Cardiac fibroblast (primary cell): Measurements from ENCODE around the gene EBP.

Experiments
- DNase-seq, 2 donors: peaks; one replicate each; pipeline versions ENCODE4 v3.0.0 to v3.0.0-alpha.2; 2010; ENCODE audit warnings: low read depth in 2 of 2
- H3K4me3 ChIP-seq, 2 donors: replicated peaks in 1 of 2; 1 replicate in 1 of 2; 2 replicates in 1 of 2; pipeline ENCODE4 v1.5.1; 2011; ENCODE audit warnings: low read depth in 2 of 2, low read length in 2 of 2, mild to moderate bottlenecking in 2 of 2, moderate library complexity in 1 of 2
- TF ChIP-seq, protein P1 (sequence below): IDR thresholded peaks from one replicate; pipeline ENCODE4 v1.5.1; 2011; ENCODE audit warnings: low read depth, mild to moderate bottlenecking, low read length, inconsistent platforms

The EBP gene

GRCh38 chrX:48475296-48475695, 46.3 kb upstream of the EBP start:
- H3K4me3 ChIP-seq: peak overlapping the region; percentile 80
- DNase-seq: no peak
- TF ChIP-seq, protein P1, sequence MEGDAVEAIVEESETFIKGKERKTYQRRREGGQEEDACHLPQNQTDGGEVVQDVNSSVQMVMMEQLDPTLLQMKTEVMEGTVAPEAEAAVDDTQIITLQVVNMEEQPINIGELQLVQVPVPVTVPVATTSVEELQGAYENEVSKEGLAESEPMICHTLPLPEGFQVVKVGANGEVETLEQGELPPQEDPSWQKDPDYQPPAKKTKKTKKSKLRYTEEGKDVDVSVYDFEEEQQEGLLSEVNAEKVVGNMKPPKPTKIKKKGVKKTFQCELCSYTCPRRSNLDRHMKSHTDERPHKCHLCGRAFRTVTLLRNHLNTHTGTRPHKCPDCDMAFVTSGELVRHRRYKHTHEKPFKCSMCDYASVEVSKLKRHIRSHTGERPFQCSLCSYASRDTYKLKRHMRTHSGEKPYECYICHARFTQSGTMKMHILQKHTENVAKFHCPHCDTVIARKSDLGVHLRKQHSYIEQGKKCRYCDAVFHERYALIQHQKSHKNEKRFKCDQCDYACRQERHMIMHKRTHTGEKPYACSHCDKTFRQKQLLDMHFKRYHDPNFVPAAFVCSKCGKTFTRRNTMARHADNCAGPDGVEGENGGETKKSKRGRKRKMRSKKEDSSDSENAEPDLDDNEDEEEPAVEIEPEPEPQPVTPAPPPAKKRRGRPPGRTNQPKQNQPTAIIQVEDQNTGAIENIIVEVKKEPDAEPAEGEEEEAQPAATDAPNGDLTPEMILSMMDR: no peak

GRCh38 chrX:48475774-48476577, 45.6 kb upstream of the EBP start, which contains the start of gene FTSJ1:
Gene FTSJ1 (plus strand): TSS chrX:48476199. CDS start chrX:48478048, 1,849 bp downstream.
- TF ChIP-seq, protein P1: no peak
- peak within 1 kb of the TSS; percentile 80 for H3K4me3 ChIP-seq

DNA sequence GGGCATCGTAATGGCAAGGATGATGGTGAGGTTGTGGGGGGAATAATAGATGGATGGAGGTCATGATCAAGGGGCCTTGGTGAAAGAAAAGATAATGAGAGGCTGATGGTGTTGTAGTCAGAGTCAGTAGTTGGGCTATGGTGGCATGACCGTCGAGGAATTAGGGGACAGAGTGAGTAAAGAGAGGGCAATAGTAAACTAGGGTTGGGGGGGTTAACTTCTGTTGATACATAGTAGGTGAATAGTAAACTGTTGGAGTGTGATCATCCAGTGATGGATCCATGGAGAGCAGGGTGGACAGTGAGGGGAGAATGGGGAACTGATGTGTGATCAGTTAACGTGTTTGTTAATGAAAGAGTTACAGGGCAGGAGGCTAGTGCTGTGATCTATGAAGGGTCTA, 44.7 kb upstream of the EBP start:
- no peak for DNase-seq
- TF ChIP-seq, protein P1: no peak
- H3K4me3 ChIP-seq: peak overlapping the region; percentile 80

More at GRCh38 chrX:48475774-48476577, 45.6 kb upstream of the EBP start, which contains the start of gene FTSJ1:
- DNase-seq: peak; percentile 94 to 95

DNA sequence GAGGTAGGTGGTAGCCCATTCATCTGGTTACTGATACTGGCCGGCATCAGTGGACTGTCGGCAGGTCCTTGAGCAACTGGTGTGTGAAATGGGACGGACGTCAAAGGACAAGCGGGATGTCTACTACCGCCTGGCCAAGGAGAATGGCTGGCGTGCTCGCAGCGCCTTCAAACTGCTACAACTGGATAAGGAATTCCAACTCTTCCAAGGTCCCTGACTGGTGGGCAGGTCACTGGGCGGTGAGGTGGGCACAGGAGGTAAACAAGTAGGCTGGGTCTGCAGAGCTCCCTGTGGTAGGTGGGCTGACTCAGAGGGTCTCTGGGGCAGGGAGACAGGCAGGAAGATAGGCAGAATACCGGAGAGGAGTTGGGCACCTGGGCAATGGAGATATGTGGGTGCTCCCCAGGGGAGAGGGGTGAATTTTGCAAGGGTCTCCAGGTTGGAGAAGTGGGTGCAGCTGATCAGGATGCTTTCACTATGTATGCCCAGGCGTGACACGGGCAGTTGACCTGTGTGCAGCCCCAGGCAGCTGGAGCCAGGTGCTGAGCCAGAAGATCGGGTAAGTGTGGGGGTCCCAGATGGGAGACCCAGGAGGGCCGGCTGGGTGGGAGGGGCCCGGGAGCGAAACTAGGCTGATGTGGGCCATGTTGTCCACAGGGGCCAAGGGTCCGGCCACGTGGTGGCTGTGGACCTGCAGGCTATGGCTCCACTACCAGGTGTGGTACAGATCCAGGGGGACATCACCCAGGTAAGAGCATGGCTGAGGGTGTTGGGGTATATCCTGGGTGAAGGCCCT, 43.5 kb upstream of the EBP start:
- peak overlapping the region in 1 of 2 donors; percentile 80 for H3K4me3 ChIP-seq
- no peak for DNase-seq
- TF ChIP-seq, protein P1: no peak

DNA sequence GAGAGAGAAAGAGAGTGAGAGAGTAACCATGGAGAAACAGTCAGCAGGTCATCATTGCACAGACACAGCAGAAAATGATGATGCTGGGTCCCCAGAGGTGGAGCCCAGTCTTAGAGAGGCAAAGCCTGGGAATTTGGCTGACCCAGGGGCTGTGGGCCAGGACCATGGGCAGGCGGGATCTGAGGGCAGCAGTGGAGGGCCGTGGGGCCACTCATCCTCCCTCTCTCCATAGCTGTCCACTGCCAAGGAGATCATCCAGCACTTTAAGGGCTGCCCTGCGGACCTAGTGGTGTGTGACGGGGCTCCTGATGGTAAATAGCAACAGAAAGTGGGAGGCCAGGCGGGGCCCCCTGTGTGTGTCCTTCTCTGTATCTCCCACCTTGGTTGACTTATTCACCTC, 42.8 kb upstream of the EBP start:
- TF ChIP-seq, protein P1: no peak
- H3K4me3 ChIP-seq: no peak overlapping the region
- no peak for DNase-seq

DNA sequence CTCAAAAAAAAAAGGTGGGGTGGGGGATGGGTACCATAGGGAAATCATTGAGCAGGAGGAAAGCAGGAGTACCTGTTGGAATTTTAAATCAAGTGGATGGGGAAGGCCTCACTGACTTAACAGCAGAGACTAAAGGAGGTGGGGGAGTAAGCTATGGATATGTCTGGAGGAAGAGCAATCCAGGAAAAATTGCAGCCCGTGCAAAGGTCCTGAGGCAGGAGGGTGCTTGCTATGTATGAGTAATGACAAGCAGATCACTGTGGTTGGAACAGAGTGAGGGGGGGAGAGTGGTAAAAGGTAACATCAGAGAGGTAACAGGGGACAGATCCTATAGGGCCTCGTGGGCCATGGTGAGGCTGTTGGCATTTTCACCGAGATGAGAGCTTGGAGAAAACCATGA, 41.5 kb upstream of the EBP start:
- no peak overlapping the region for H3K4me3 ChIP-seq
- no peak for DNase-seq
- TF ChIP-seq, protein P1: no peak
